GM18508 (cell line): ENCODE data around the gene MCM8.
A peak's percentile ranks its signal among the peaks of the same experiment; 100 is the strongest.

Source experiments
- ATAC-seq: cut with Tn5 transposase; IDR thresholded peaks from one replicate; pipeline ENCODE4 v1.9.1; 2021; ENCODE audit warnings: moderate number of reproducible peaks; ENCODE audit not compliant: insufficient read depth, unreplicated experiment

The MCM8 gene

GRCh38 chr20:5950271-5951031 lies at the start of gene MCM8, which contains the start of gene TRMT6:
MCM8 (plus strand) TSS chr20:5950652; CDS start chr20:5952016, 1,364 bp downstream.
TRMT6 (minus strand) TSS chr20:5950533; CDS start chr20:5950405, 128 bp downstream.
- ATAC-seq, result peak; percentile 72

- ATAC-seq, result no peak
Observed at GRCh38 chr20:5900908-5901307, 49.5 kb upstream of the MCM8 start.

GRCh38 chr20:5908981-5909380 lies 41.5 kb upstream of the MCM8 start:
- ATAC-seq, result no peak

GRCh38 chr20:5910186-5910585 lies 40.3 kb upstream of the MCM8 start:
- no peak for ATAC-seq

GRCh38 chr20:5913166-5913565 lies 37.3 kb upstream of the MCM8 start:
- ATAC-seq, result no peak

- ATAC-seq, result no peak
Observed at GRCh38 chr20:5914859-5915258, 35.6 kb upstream of the MCM8 start.

GRCh38 chr20:5918856-5919625 lies 31.4 kb upstream of the MCM8 start:
- ATAC-seq, result no peak

- ATAC-seq, result no peak
Observed at GRCh38 chr20:5919626-5920544, 30.6 kb upstream of the MCM8 start.

- no peak for ATAC-seq
Observed at GRCh38 chr20:5920581-5920980, 29.9 kb upstream of the MCM8 start.

GRCh38 chr20:5923493-5923892 lies 27.0 kb upstream of the MCM8 start:
- ATAC-seq, result no peak

- ATAC-seq, result no peak
Observed at GRCh38 chr20:5925551-5925950, 24.9 kb upstream of the MCM8 start.

GRCh38 chr20:5927749-5928462 lies 22.5 kb upstream of the MCM8 start:
- ATAC-seq, result no peak

- no peak for ATAC-seq
Observed at GRCh38 chr20:5928836-5929715, 21.4 kb upstream of the MCM8 start.

GRCh38 chr20:5931411-5931810 lies 19.0 kb upstream of the MCM8 start:
- ATAC-seq, result no peak

GRCh38 chr20:5932796-5933195 lies 17.7 kb upstream of the MCM8 start:
- no peak for ATAC-seq

GRCh38 chr20:5933802-5934436 lies 16.5 kb upstream of the MCM8 start:
- ATAC-seq, result peak; percentile 64

GRCh38 chr20:5935384-5935783 lies 15.1 kb upstream of the MCM8 start:
- ATAC-seq, result no peak

- ATAC-seq, result no peak
Observed at GRCh38 chr20:5936238-5936637, 14.2 kb upstream of the MCM8 start.
